ENCODE data around the gene CST1. TPM values are rescaled to one million over a fixed set of nuclear protein-coding genes. Genes with fewer than 3 reads are reported as not detected.
"Not testable (repeated sequence)": the region's sequence is repeated elsewhere in the genome, so short reads cannot be mapped to it uniquely, and the experiment has no call there.

CST1 gene
- total RNA-seq, 2 experiments from 2014 or later: not detected

GRCh38 chr20:23770384-23770783 is 19.6 kb upstream of the CST1 start:
- Mint-ChIP-seq H3K4me1 (no peaks in the 10 kb centered on the region), H3K27ac (no peak overlapping the region), H3K4me3 (no peak overlapping the region), H3K27me3 (no peaks in the 10 kb centered on the region), H3K9me3 (no peaks in the 10 kb centered on the region), H3K36me3 (ENCODE audit: low read depth) (no peaks in the 10 kb centered on the region)
- DNase-seq: no peak
- ChIA-PET CTCF (no interaction called here), POLR2A (no interaction called here)

- POLR2A ChIA-PET; H3K4me1 Mint-ChIP-seq; DNase-seq; H3K9me3 Mint-ChIP-seq; H3K4me3 Mint-ChIP-seq; H3K27me3 Mint-ChIP-seq; CTCF ChIA-PET; H3K36me3 Mint-ChIP-seq (ENCODE audit: low read depth); H3K27ac Mint-ChIP-seq: not testable (repeated sequence)
These were observed 17.8 kb upstream of the CST1 start for GRCh38 chr20:23768520-23768919.

- CTCF ChIA-PET: no interaction called here
- Mint-ChIP-seq H3K36me3 (ENCODE audit: low read depth) (no peaks in the 10 kb centered on the region), H3K9me3 (no peaks in the 10 kb centered on the region), H3K4me3 (no peak overlapping the region), H3K27me3 (peaks cover 5% of the 10 kb centered on the region), H3K27ac (no peak overlapping the region), H3K4me1 (no peaks in the 10 kb centered on the region)
- POLR2A ChIA-PET: no interaction called here
- DNase-seq: no peak
These were observed 15.8 kb upstream of the CST1 start for GRCh38 chr20:23766531-23766930.

- DNase-seq: no peak
- Mint-ChIP-seq H3K27me3 (peaks cover 5% of the 10 kb centered on the region), H3K9me3 (no peaks in the 10 kb centered on the region), H3K4me3 (no peak overlapping the region), H3K36me3 (ENCODE audit: low read depth) (no peaks in the 10 kb centered on the region), H3K27ac (no peak overlapping the region), H3K4me1 (no peaks in the 10 kb centered on the region)
- CTCF ChIA-PET: no interaction called here
- POLR2A ChIA-PET: no interaction called here
These were observed 14.8 kb upstream of the CST1 start for GRCh38 chr20:23765578-23765977.

- H3K4me3 Mint-ChIP-seq; H3K36me3 Mint-ChIP-seq (ENCODE audit: low read depth); H3K27ac Mint-ChIP-seq; DNase-seq; CTCF ChIA-PET; POLR2A ChIA-PET; H3K9me3 Mint-ChIP-seq; H3K4me1 Mint-ChIP-seq; H3K27me3 Mint-ChIP-seq: not testable (repeated sequence)
These were observed 13.9 kb upstream of the CST1 start for GRCh38 chr20:23764630-23765029.

- H3K27me3 Mint-ChIP-seq: peaks cover 5% of the 10 kb centered on the region
- ChIA-PET POLR2A (no interaction called here), CTCF (no interaction called here)
- no peak overlapping the region for H3K4me3 Mint-ChIP-seq
- no peaks in the 10 kb centered on the region for H3K36me3 Mint-ChIP-seq (ENCODE audit: low read depth)
- DNase-seq: no peak
- H3K4me1 Mint-ChIP-seq: no peaks in the 10 kb centered on the region
- no peak overlapping the region for H3K27ac Mint-ChIP-seq
- no peaks in the 10 kb centered on the region for H3K9me3 Mint-ChIP-seq
These were observed 12.6 kb upstream of the CST1 start for GRCh38 chr20:23763345-23763744.

GRCh38 chr20:23759306-23759940 is 8.7 kb upstream of the CST1 start:
- Mint-ChIP-seq H3K9me3 (no peaks in the 10 kb centered on the region), H3K4me3 (no peak overlapping the region), H3K36me3 (ENCODE audit: low read depth) (no peaks in the 10 kb centered on the region), H3K27me3 (peaks cover 5% of the 10 kb centered on the region), H3K4me1 (no peaks in the 10 kb centered on the region), H3K27ac (no peak overlapping the region)
- CTCF ChIA-PET: no interaction called here
- DNase-seq: no peak
- POLR2A ChIA-PET: no interaction called here

- DNase-seq; H3K27me3 Mint-ChIP-seq; H3K4me1 Mint-ChIP-seq; H3K4me3 Mint-ChIP-seq; H3K9me3 Mint-ChIP-seq; CTCF ChIA-PET; POLR2A ChIA-PET; H3K36me3 Mint-ChIP-seq (ENCODE audit: low read depth); H3K27ac Mint-ChIP-seq: not testable (repeated sequence)
These were observed 6.1 kb upstream of the CST1 start for GRCh38 chr20:23756792-23757191.

- POLR2A ChIA-PET; DNase-seq; H3K27me3 Mint-ChIP-seq; H3K4me1 Mint-ChIP-seq; CTCF ChIA-PET; H3K36me3 Mint-ChIP-seq (ENCODE audit: low read depth); H3K27ac Mint-ChIP-seq; H3K9me3 Mint-ChIP-seq; H3K4me3 Mint-ChIP-seq: not testable (repeated sequence)
These were observed 4.4 kb upstream of the CST1 start for GRCh38 chr20:23755131-23755611.

GRCh38 chr20:23754731-23755130 is 4.0 kb upstream of the CST1 start:
- POLR2A ChIA-PET: no interaction called here
- no peaks in the 10 kb centered on the region for H3K4me1 Mint-ChIP-seq

GRCh38 chr20:23753589-23753988 is 2.9 kb upstream of the CST1 start:
- peaks cover 5% of the 10 kb centered on the region for H3K27me3 Mint-ChIP-seq
- DNase-seq: no peak
- H3K27ac Mint-ChIP-seq: no peak overlapping the region
- no peaks in the 10 kb centered on the region for H3K4me1 Mint-ChIP-seq
- H3K9me3 Mint-ChIP-seq: no peaks in the 10 kb centered on the region
- POLR2A ChIA-PET: no interaction called here
- H3K36me3 Mint-ChIP-seq (ENCODE audit: low read depth): no peaks in the 10 kb centered on the region
- CTCF ChIA-PET: interaction anchor here (0.5 kb wide), 1 partner anchor 325 kb away, joined by 5 read pairs; no protein-coding TSS in a partner anchor
- H3K4me3 Mint-ChIP-seq: no peak overlapping the region

More at GRCh38 chr20:23754731-23755130, 4.0 kb upstream of the CST1 start:
- H3K27me3 Mint-ChIP-seq: peaks cover 5% of the 10 kb centered on the region
- CTCF ChIA-PET: no interaction called here
- no peaks in the 10 kb centered on the region for H3K36me3 Mint-ChIP-seq (ENCODE audit: low read depth)
- no peak overlapping the region for H3K4me3 Mint-ChIP-seq
- H3K9me3 Mint-ChIP-seq: no peaks in the 10 kb centered on the region
- DNase-seq: no peak
- H3K27ac Mint-ChIP-seq: no peak overlapping the region

GRCh38 chr20:23753194-23753548 is 2.4 kb upstream of the CST1 start:
- CTCF ChIA-PET: no interaction called here
- Mint-ChIP-seq H3K27ac (no peak overlapping the region), H3K4me3 (no peak overlapping the region), H3K4me1 (no peaks in the 10 kb centered on the region), H3K27me3 (peaks cover 5% of the 10 kb centered on the region), H3K36me3 (ENCODE audit: low read depth) (no peaks in the 10 kb centered on the region), H3K9me3 (no peaks in the 10 kb centered on the region)
- POLR2A ChIA-PET: no interaction called here
- DNase-seq: no peak

- CTCF ChIA-PET: no interaction called here
- no peak for DNase-seq
- no peaks in the 10 kb centered on the region for H3K9me3 Mint-ChIP-seq
- H3K36me3 Mint-ChIP-seq (ENCODE audit: low read depth): no peaks in the 10 kb centered on the region
- POLR2A ChIA-PET: no interaction called here
- peaks cover 5% of the 10 kb centered on the region for H3K27me3 Mint-ChIP-seq
- no peak overlapping the region for H3K27ac Mint-ChIP-seq
- no peak overlapping the region for H3K4me3 Mint-ChIP-seq
- no peaks in the 10 kb centered on the region for H3K4me1 Mint-ChIP-seq
These were observed 1.9 kb upstream of the CST1 start for GRCh38 chr20:23752481-23753193.

- no peak overlapping the region for H3K27ac Mint-ChIP-seq
- POLR2A ChIA-PET: no interaction called here
- CTCF ChIA-PET: no interaction called here
- H3K36me3 Mint-ChIP-seq (ENCODE audit: low read depth): no peaks in the 10 kb centered on the region
- H3K4me1 Mint-ChIP-seq: no peaks in the 10 kb centered on the region
- no peaks in the 10 kb centered on the region for H3K27me3 Mint-ChIP-seq
- no peak for DNase-seq
- H3K4me3 Mint-ChIP-seq: no peak overlapping the region
- no peaks in the 10 kb centered on the region for H3K9me3 Mint-ChIP-seq
These were observed 1.3 kb upstream of the CST1 start for GRCh38 chr20:23752019-23752418.

Data from activated CD4-positive, alpha-beta T cell treated with anti-CD3 and anti-CD28 coated beads, Interleukin-2, amount 10 ng/mL, durations not matched to agents 7 days and 5 days (primary cell).